Bronchial epithelial cell (primary cell): ENCODE results near the gene SCAF4. TPM values are rescaled to one million over a fixed set of nuclear protein-coding genes. Genes with fewer than 3 reads are reported as not detected.
A peak's percentile ranks its signal among the peaks of the same experiment; 100 is the strongest.

Source experiments
- DNase-seq: peaks from one replicate; pipeline ENCODE4 v3.0.0-alpha.2; 2010; ENCODE audit warnings: low read depth
- FAIRE-seq: peaks from 2 replicates; lab custom pipeline; 2011; peaks lifted over from hg19 to GRCh38; lab: Jason Lieb, UNC
- H3K27me3 ChIP-seq: 2 replicates; pipeline ENCODE4 v1.5.1; 2011; ENCODE audit warnings: low read length; ENCODE audit not compliant: control insufficient read depth, insufficient read depth
- H3K36me3 ChIP-seq: 2 replicates; pipeline ENCODE4 v1.5.1; 2011; ENCODE audit warnings: low read length; ENCODE audit not compliant: control insufficient read depth, insufficient read depth
- H3K4me3 ChIP-seq: 2 replicates; pipeline ENCODE4 v1.5.1; 2011; ENCODE audit warnings: mild to moderate bottlenecking, low read depth, low read length, control low read depth
- CTCF ChIP-seq: IDR thresholded peaks from 2 replicates; pipeline ENCODE4 v1.5.1; 2011; ENCODE audit warnings: mild to moderate bottlenecking, moderate library complexity, low read length, control low read depth, inconsistent platforms; ENCODE audit not compliant: insufficient read depth, severe bottlenecking
- total RNA-seq: library from RNA; depleted of rRNA; stranded (reverse); fragments of >200 nt; gene quantifications from 2 replicates; pipeline ENCODE4 v1.2.1, GENCODE V29; 2014

The SCAF4 gene
- total RNA-seq, 1 donor from 2014 or later = 2.9 TPM

- DNase-seq (no peak), FAIRE-seq (no peak)
- TF ChIP-seq CTCF = no peak
- no peaks in the 10 kb centered on the region for H3K36me3 ChIP-seq
- no peak overlapping the region for H3K4me3 ChIP-seq
- H3K27me3 ChIP-seq = no peaks in the 10 kb centered on the region
Measured at GRCh38 chr21:31733551-31734149, 1.7 kb upstream of the SCAF4 start.

GRCh38 chr21:31732597-31733550 is 956 bp upstream of the SCAF4 start:
- DNase-seq (no peak), FAIRE-seq (no peak)
- Histone ChIP-seq H3K4me3 (peak overlapping the region; percentile 50), H3K27me3 (no peaks in the 10 kb centered on the region), H3K36me3 (no peaks in the 10 kb centered on the region)
- TF ChIP-seq CTCF = no peak

GRCh38 chr21:31731056-31731856 is 662 bp downstream of the SCAF4 start:
- no peak for TF ChIP-seq CTCF
- no peaks in the 10 kb centered on the region for H3K27me3 ChIP-seq
- H3K36me3 ChIP-seq = peaks cover 1% of the 10 kb centered on the region
- peak overlapping the region; percentile 73 for H3K4me3 ChIP-seq
- DNase-seq = no peak
- FAIRE-seq = no peak

- FAIRE-seq = no peak
- peaks cover 1% of the 10 kb centered on the region for H3K36me3 ChIP-seq
Measured at GRCh38 chr21:31730712-31731055, 1.2 kb downstream of the SCAF4 start.

More at GRCh38 chr21:31730712-31731055, 1.2 kb downstream of the SCAF4 start:
- no peak for TF ChIP-seq CTCF
- Histone ChIP-seq H3K4me3 (peak overlapping the region; percentile 73), H3K27me3 (no peaks in the 10 kb centered on the region)
- no peak for DNase-seq
